ENCODE measurements around the gene MS4A15. TPM values are rescaled to one million over a fixed set of nuclear protein-coding genes. Genes with fewer than 3 reads are reported as not detected.

The MS4A15 gene
- total and polyA plus RNA-seq, 2 donors (not counting 1 experiment from before 2014, with no cell fraction given): not detected

DNA sequence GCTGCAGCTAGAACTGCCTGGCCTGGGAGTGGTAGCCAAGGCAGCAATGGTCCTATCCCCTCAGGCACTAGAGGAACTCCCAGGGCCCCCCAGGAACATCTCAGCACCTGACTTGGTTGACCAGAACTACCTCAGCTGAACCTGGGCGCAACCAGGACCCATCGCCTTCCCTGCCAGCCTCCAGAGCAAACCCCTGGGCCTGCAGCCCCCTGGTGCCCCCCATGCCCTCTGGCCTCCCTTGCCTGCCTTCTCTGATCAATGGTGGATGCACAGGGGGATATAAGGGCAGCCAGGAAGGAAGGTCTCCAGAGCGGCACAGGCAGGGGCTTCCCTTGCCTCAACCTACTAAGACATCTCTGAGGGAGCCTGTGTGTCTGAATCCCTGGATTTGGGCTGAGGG lies 42.0 kb downstream of the MS4A15 start:
- intact Hi-C loops (cut with micrococcal nuclease): no loop called here
- no peak overlapping the region for H2AFZ ChIP-seq (ENCODE audit: insufficient read depth, low read depth, low read length, poor library complexity, severe bottlenecking)
- peaks cover 0 to 2% (median 0%) of the 10 kb centered on the region in 4 experiments for H3K27me3 ChIP-seq (replicated peaks in 1 of 4; ENCODE audit: control extremely low read depth in 1 of 4, control insufficient read depth in 3 of 4, insufficient read depth in 4 of 4, low read length in 3 of 4)
- Mint-ChIP-seq H3K27me3 (peaks cover 19% of the 10 kb centered on the region), H3K9me3 (ENCODE audit: insufficient read depth) (no peaks in the 10 kb centered on the region), H3K27ac (no peak overlapping the region), H3K4me1 (no peaks in the 10 kb centered on the region), H3K4me3 (no peak overlapping the region)
- no peaks in the 10 kb centered on the region for H4K20me1 ChIP-seq (ENCODE audit: control insufficient read depth, insufficient read depth, low read length, poor library complexity, severe bottlenecking)
- no peaks in the 10 kb centered on the region for H3K4me1 ChIP-seq (ENCODE audit: control insufficient read depth in 2 of 2, insufficient read depth in 2 of 2, low read length in 2 of 2)
- H3K79me2 ChIP-seq (ENCODE audit: control insufficient read depth, insufficient read depth, low read length): no peaks in the 10 kb centered on the region
- H3K9ac ChIP-seq (ENCODE audit: low read length): no peak overlapping the region
- 85% methylated on average over 2 of the region's 3 CpGs for WGBS (ENCODE audit: insufficient coverage)
- H3K9me3 ChIP-seq (ENCODE audit: control extremely low read depth in 1 of 3, control insufficient read depth in 2 of 3, insufficient read depth in 1 of 3, low read length in 2 of 3): no peaks in the 10 kb centered on the region
- H3K4me2 ChIP-seq (replicated peaks; ENCODE audit: low read depth, low read length, poor library complexity, severe bottlenecking): no peak overlapping the region
- no peak for TF ChIP-seq EZH2 (IDR thresholded peaks at IDR 0.05; ENCODE audit: borderline replicate concordance, insufficient read depth, low read depth, low read length, poor library complexity, severe bottlenecking)
- TF ChIP-seq, protein P1, sequence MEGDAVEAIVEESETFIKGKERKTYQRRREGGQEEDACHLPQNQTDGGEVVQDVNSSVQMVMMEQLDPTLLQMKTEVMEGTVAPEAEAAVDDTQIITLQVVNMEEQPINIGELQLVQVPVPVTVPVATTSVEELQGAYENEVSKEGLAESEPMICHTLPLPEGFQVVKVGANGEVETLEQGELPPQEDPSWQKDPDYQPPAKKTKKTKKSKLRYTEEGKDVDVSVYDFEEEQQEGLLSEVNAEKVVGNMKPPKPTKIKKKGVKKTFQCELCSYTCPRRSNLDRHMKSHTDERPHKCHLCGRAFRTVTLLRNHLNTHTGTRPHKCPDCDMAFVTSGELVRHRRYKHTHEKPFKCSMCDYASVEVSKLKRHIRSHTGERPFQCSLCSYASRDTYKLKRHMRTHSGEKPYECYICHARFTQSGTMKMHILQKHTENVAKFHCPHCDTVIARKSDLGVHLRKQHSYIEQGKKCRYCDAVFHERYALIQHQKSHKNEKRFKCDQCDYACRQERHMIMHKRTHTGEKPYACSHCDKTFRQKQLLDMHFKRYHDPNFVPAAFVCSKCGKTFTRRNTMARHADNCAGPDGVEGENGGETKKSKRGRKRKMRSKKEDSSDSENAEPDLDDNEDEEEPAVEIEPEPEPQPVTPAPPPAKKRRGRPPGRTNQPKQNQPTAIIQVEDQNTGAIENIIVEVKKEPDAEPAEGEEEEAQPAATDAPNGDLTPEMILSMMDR (IDR thresholded peaks at IDR 0.05): no peak
- ATAC-seq (ENCODE audit: low read depth) (no peak), DNase-seq (no peak)
- no peak overlapping the region for H3K27ac ChIP-seq (ENCODE audit: low read length in 2 of 2)
- no peaks in the 10 kb centered on the region for H3K36me3 ChIP-seq (replicated peaks in 1 of 2; ENCODE audit: control extremely low read depth in 1 of 2, control insufficient read depth in 1 of 2, extremely low read depth in 1 of 2, insufficient read depth in 2 of 2, low read length in 1 of 2)
- CTCF ChIA-PET: no interaction called here
- POLR2A ChIA-PET: no interaction called here
- no peak overlapping the region for H3K4me3 ChIP-seq (ENCODE audit: control extremely low read depth in 1 of 5, extremely low read depth in 1 of 5, insufficient read depth in 1 of 5, low read depth in 2 of 5, low read length in 4 of 5)

DNA sequence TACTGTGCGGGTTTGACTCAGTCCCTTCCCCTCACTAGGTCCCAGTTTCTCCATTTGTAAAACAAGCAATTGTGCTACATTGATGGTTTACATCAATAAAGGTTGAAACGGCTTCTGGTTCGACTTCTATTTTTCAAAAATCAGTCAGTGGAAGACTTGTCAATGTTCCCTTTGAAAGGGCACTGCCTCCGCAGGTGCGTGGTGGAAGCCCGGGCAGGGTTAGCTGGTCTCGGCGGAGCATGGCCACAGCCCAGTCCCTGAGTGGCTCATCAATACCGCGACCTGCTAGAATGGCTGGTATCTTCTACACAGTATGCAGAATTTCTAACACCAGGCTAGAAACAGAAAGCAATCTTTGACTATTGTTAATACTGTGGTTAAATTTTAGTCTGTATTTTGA lies 44.5 kb downstream of the MS4A15 start:
- Histone ChIP-seq H2AFZ (ENCODE audit: insufficient read depth, low read depth, low read length, poor library complexity, severe bottlenecking) (no peak overlapping the region), H4K20me1 (ENCODE audit: control insufficient read depth, insufficient read depth, low read length, poor library complexity, severe bottlenecking) (no peaks in the 10 kb centered on the region), H3K4me3 (ENCODE audit: control extremely low read depth in 1 of 5, extremely low read depth in 1 of 5, insufficient read depth in 1 of 5, low read depth in 2 of 5, low read length in 4 of 5) (no peak overlapping the region), H3K36me3 (replicated peaks in 1 of 2; ENCODE audit: control extremely low read depth in 1 of 2, control insufficient read depth in 1 of 2, extremely low read depth in 1 of 2, insufficient read depth in 2 of 2, low read length in 1 of 2) (no peaks in the 10 kb centered on the region), H3K9me3 (ENCODE audit: control extremely low read depth in 1 of 3, control insufficient read depth in 2 of 3, insufficient read depth in 1 of 3, low read length in 2 of 3) (no peaks in the 10 kb centered on the region), H3K4me2 (replicated peaks; ENCODE audit: low read depth, low read length, poor library complexity, severe bottlenecking) (no peak overlapping the region), H3K27me3 (replicated peaks in 1 of 4; ENCODE audit: control extremely low read depth in 1 of 4, control insufficient read depth in 3 of 4, insufficient read depth in 4 of 4, low read length in 3 of 4) (peaks cover 0 to 2% (median 0%) of the 10 kb centered on the region in 4 experiments), H3K4me1 (ENCODE audit: control insufficient read depth in 2 of 2, insufficient read depth in 2 of 2, low read length in 2 of 2) (no peaks in the 10 kb centered on the region), H3K79me2 (ENCODE audit: control insufficient read depth, insufficient read depth, low read length) (no peaks in the 10 kb centered on the region), H3K27ac (ENCODE audit: low read length in 2 of 2) (no peak overlapping the region), H3K9ac (ENCODE audit: low read length) (no peak overlapping the region)
- H3K9me3 Mint-ChIP-seq (ENCODE audit: insufficient read depth): no peaks in the 10 kb centered on the region
- H3K27ac Mint-ChIP-seq: no peak overlapping the region
- CTCF ChIA-PET: interaction anchor here (0.7 kb wide), 1 partner anchor 20 kb away, joined by 3 read pairs; no protein-coding TSS in a partner anchor
- WGBS (ENCODE audit: insufficient coverage): 88% methylated on average over 7 of the region's 10 CpGs
- DNase-seq (no peak), ATAC-seq (ENCODE audit: low read depth) (no peak)
- intact Hi-C loops (cut with micrococcal nuclease): no loop called here
- H3K4me1 Mint-ChIP-seq: no peaks in the 10 kb centered on the region
- no peak overlapping the region for H3K4me3 Mint-ChIP-seq
- POLR2A ChIA-PET: no interaction called here
- TF ChIP-seq EZH2 (IDR thresholded peaks at IDR 0.05; ENCODE audit: borderline replicate concordance, insufficient read depth, low read depth, low read length, poor library complexity, severe bottlenecking): no peak
- TF ChIP-seq, protein P1 (IDR thresholded peaks at IDR 0.05): no peak
- H3K27me3 Mint-ChIP-seq: peaks cover 28% of the 10 kb centered on the region

Measured in B cell (primary cell).